Measurements from ENCODE around the gene POLR3E.
"Not testable (repeated sequence)": the region's sequence is repeated elsewhere in the genome, so short reads cannot be mapped to it uniquely, and the experiment has no call there.

Gene POLR3E

DNA sequence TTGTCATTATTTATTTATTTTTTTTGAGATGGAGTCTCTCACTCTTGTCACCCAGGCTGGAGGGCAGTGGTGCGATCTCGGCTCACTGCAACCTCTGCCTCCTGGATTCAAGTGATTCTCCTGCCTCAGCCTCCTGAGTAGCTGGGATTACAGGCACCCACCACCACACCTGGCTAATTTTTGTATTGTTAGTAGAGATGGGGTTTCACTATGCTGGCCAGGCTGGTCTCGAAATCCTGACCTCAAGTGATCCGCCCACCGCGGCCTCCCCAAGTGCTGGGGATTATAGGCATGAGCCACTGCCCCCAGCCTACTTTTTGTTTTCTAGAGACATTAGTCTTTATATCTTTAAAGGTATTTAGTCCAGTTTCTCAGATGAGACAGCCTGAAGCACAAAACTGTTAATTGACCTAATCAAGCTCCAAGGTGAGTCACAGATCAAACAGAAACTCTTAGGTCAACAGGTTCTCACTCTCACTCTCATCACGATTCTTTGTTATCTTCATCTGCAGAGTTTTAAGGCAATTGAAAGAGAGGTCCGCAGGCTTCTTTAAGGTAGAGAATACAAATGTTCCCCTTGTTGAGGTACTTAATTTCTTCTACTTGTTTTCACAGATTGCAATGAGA, 71.1 kb downstream of the POLR3E start:
- not testable (repeated sequence) for DNase-seq

DNA sequence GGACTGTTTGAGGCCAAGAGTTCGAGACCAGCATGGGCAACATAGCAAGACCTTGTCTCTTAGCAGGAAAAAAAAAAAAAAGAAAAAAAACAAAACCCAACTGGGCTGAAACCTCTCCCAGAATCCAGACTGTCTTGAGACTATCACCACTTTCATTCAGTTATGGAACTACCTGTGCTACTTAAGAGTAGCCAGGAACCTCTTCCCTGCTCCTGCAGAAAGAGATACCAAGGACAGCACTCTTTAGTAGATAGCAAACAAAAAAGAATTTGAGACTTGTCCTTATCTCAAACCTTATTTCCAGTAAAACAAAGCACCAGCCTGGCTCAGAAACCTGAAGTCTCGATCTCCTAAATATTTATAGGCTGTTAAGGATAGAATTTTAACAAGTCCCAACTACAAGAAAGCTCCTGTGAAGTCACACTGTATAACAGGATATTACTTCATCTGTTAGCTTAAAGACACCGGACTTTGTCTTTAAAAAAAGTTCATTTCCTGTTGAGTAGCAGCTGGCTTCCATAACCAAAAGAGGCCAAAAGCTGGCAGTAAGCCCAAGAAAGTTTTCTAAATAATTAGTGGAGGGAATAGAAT, 72.1 kb downstream of the POLR3E start:
- peak; percentile 23 for DNase-seq

- no peak for DNase-seq
Measured at GRCh38 chr16:22370038-22370820, 73.0 kb downstream of the POLR3E start.

DNA sequence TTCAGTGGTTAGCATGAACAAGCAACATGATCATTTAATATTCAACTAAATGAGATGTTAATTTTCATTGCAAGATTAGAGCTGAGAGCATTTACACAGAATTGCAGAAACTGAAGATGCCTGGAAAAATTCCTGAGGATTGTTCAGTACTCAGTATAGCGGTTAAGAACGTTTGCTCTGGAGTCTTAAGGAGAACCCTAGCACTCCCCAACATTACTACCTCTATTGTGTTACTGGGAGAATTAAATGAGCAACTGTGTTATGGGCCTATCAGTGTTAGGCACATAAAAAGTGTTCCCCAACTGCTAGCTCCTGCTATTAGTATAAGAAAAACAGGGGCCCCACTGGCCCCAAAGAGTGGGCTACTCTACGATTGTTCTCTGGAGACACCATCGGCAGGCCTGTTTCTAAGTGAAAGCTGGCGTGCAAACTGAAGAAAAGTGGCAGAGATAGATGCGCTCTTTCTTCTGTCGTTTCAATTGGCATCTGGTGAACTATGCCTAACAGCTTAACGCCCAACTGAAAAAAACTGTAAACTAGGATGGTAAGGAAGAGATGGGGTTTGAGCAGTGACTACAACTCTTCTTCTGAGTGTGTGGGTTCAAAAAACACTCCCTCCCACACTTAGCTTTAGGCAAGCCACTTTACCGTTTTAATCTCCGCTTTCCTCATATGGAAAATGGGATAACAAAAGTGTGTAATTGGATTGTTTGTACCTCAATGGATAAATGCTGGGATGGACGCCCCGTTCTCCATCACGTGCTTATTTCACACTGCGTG, 75.9 kb downstream of the POLR3E start:
- DNase-seq, result no peak

DNA sequence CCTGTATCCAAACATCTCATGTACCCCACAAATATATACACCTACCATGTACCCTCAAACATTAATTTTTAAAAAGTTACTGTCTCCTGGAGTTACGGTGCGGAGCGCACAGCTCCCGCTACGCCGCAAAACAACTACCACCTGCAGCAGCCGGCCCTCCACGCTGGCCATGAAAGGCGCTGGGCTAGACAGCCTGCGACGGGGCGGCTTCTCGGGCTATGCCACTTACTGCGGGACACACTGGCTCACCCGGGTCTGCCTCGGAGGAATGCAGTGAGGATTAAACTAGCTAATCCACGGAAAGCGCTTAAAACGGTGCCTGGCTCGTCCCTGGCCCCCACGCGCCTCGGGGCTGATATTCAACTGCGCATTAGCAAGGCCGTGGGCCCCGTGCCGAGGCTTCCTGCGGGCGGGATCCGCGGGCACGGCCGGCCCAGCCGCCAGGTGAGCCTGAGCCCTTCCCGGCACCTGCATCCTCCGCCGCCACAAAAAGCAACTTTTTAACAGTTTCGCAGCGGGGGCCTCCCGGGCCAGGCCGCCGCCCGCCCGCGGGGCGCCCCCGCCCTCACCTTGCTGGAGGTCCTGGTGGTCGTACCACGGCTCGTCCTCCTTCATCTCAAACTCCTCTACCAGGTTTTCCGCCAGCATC, 76.6 kb downstream of the POLR3E start:
- DNase-seq, result peak; percentile 22

GRCh38 chr16:22374311-22375116, 77.3 kb downstream of the POLR3E start, which contains the start of gene CDR2:
CDR2 (minus strand) TSS chr16:22374619; CDS start chr16:22374309, 310 bp downstream.
- peak; percentile 99 for DNase-seq

- DNase-seq, result no peak
Measured at GRCh38 chr16:22375117-22375962, 78.1 kb downstream of the POLR3E start.

- DNase-seq, result no peak
Measured at GRCh38 chr16:22375963-22376640, 78.9 kb downstream of the POLR3E start.

DNA sequence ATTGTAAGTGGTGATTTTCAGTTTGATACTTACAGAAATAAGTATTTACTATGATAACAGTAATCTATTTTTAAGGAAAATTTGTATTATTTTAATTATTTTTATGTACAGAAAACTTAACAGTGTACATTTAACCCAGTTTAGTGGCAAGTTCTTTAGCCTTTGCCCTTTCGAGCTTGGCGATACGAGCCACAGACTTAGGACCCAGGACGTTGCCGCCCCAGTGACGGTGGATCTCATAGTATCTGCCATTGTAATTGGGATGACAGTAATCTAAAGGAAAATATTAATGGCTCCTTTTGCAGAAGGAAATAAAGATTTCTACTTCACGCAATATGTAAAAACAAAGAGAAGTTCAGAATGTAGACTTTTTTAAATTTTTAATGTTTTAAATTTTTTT, 82.4 kb downstream of the POLR3E start:
- no peak for DNase-seq

- no peak for DNase-seq
Measured at GRCh38 chr16:22380529-22380928, 83.3 kb downstream of the POLR3E start.

DNA sequence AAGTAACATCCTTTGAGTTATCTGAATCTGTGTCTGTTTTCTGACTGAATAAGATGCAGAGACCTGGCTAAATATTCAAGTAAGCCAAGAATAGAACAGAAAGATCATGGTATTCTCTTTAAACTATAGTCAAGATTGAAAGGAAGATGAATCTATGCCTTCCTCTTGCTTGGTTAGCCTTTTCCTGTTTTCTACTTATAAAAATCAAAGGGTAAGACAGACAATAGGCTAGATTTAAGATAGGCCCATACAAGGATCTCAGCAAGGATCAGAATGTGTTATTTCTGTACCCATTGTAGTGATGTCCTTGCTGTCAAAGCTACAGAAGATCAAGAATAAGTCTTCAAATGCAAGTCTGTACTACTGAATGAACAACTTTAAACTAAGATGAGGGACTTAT, 84.2 kb downstream of the POLR3E start:
- DNase-seq, result no peak

- no peak for DNase-seq
Measured at GRCh38 chr16:22383827-22384226, 86.6 kb downstream of the POLR3E start.

Measured in suppressor macrophage treated with lipopolysaccharide for 4 hours (primary cell).